H1 (cell line): Measurements from ENCODE around the gene ZNF532. TPM values are rescaled to one million over a fixed set of nuclear protein-coding genes. Genes with fewer than 3 reads are reported as not detected.

Experiments
- CTCF ChIA-PET: fragments of 300-600 bp; sonication (Branson Sonifier 250); formaldehyde crosslinking; loops from one replicate; lab custom pipeline; 2021; ENCODE audit not compliant: partially characterized antibody; lab: Charles Lee
- POLR2A ChIA-PET: fragments of 300-600 bp; sonication (Branson Sonifier 250); formaldehyde crosslinking; loops from one replicate; lab custom pipeline; 2021; ENCODE audit warnings: inconsistent platforms; ENCODE audit not compliant: partially characterized antibody; lab: Charles Lee
- DNase-seq, 2 experiments: peaks; one replicate each; pipeline versions ENCODE4 v3.0.0 to v3.0.0-alpha.2; 2010 to 2022; ENCODE audit warnings: low spot score in 2 of 2, low read depth in 1 of 2, mixed read lengths in 1 of 2
- FAIRE-seq: peaks from 2 replicates; lab custom pipeline; 2011; peaks lifted over from hg19 to GRCh38; lab: Jason Lieb, UNC
- H2AFZ ChIP-seq: 2 replicates; pipeline ENCODE4 v1.8.1; 2012; ENCODE audit warnings: low read length, inconsistent platforms
- H2AK5ac ChIP-seq: 2 replicates; pipeline ENCODE4 v1.6.1; 2013; ENCODE audit warnings: low read depth, low read length
- H2BK120ac ChIP-seq: replicated peaks from 2 replicates; pipeline ENCODE3; 2013; ENCODE audit warnings: low read depth, low read length, inconsistent platforms
- H2BK12ac ChIP-seq: 2 replicates; pipeline ENCODE4 v1.6.1; 2013; ENCODE audit warnings: low read depth, low read length
- H2BK15ac ChIP-seq: 2 replicates; pipeline ENCODE4 v1.6.1; 2013; ENCODE audit warnings: low read length
- H2BK20ac ChIP-seq: 2 replicates; pipeline ENCODE4 v1.6.1; 2013; ENCODE audit warnings: low read length
- H2BK5ac ChIP-seq: 2 replicates; pipeline ENCODE4 v1.6.1; 2013; ENCODE audit warnings: low read depth, low read length
- H3K14ac ChIP-seq: 2 replicates; pipeline ENCODE4 v1.6.1; 2013; ENCODE audit warnings: inconsistent platforms; ENCODE audit not compliant: insufficient read length
- H3K18ac ChIP-seq: 2 replicates; pipeline ENCODE4 v1.6.1; 2013; ENCODE audit warnings: low read length; ENCODE audit errors: extremely low read depth
- H3K23ac ChIP-seq: 2 replicates; pipeline ENCODE4 v1.6.1; 2013; ENCODE audit warnings: inconsistent platforms; ENCODE audit not compliant: insufficient read length
- H3K23me2 ChIP-seq: 2 replicates; pipeline ENCODE4 v1.6.1; 2013; ENCODE audit warnings: low read depth, low read length
- H3K27ac ChIP-seq: 2 replicates; pipeline ENCODE4 v1.6.1; 2011; ENCODE audit warnings: low read depth, low read length, inconsistent platforms
- H3K27me3 ChIP-seq, 4 experiments: replicated peaks in 1 of 4; 1 replicate in 1 of 4; 2 replicates in 3 of 4; pipeline versions ENCODE4 v1.6.1 to v1.8.1; 2011 to 2013; ENCODE audit warnings: low read length in 3 of 4, mild to moderate bottlenecking in 3 of 4, inconsistent platforms in 2 of 4, mixed read lengths in 2 of 4, moderate library complexity in 1 of 4; ENCODE audit not compliant: control insufficient read depth in 3 of 4, insufficient read depth in 3 of 4; ENCODE audit errors: extremely low read depth in 1 of 4
- H3K36me3 ChIP-seq, 4 experiments: 2 replicates each; pipeline versions ENCODE4 v1.6.1 to v1.8.1; 2011 to 2013; ENCODE audit warnings: mild to moderate bottlenecking in 4 of 4, low read length in 3 of 4, moderate library complexity in 2 of 4, control low read depth in 1 of 4, inconsistent platforms in 1 of 4; ENCODE audit not compliant: insufficient read depth in 4 of 4, control insufficient read depth in 2 of 4
- H3K4ac ChIP-seq: replicated peaks from 2 replicates; pipeline ENCODE3; 2013; ENCODE audit warnings: low read length, low read depth, mixed read lengths, inconsistent platforms; ENCODE audit not compliant: insufficient read length
- H3K4me1 ChIP-seq, 4 experiments: replicated peaks in 1 of 4; 1 replicate in 1 of 4; 2 replicates in 3 of 4; pipeline versions ENCODE4 v1.6.1 to v1.8.1; 2011 to 2013; ENCODE audit warnings: low read length in 3 of 4, inconsistent platforms in 2 of 4, mixed read lengths in 1 of 4; ENCODE audit not compliant: insufficient read depth in 4 of 4, control insufficient read depth in 3 of 4
- H3K4me2 ChIP-seq, 2 experiments: 2 replicates each; pipeline versions ENCODE4 v1.6.1 to v1.8.1; 2011 to 2013; ENCODE audit warnings: low read depth in 2 of 2, low read length in 2 of 2, control low read depth in 1 of 2, inconsistent platforms in 1 of 2, mild to moderate bottlenecking in 1 of 2; ENCODE audit not compliant: insufficient read depth in 1 of 2
- H3K4me3 ChIP-seq, 4 experiments: fragments of 200-600, 300-600 bp in 1 of 4; sonication (generic), shearing (Covaris generic), sonication (Bioruptor Twin) in 1 of 4; 2 replicates each; pipeline versions ENCODE4 v1.5.1 to v1.8.1; 2011 to 2016; ENCODE audit warnings: low read length in 4 of 4, low read depth in 3 of 4, control low read depth in 2 of 4, inconsistent platforms in 2 of 4, mild to moderate bottlenecking in 2 of 4, mixed read lengths in 1 of 4, moderate library complexity in 1 of 4; ENCODE audit not compliant: insufficient read depth in 2 of 4; ENCODE audit errors: extremely low read depth in 1 of 4
- H3K56ac ChIP-seq: replicated peaks from 2 replicates; pipeline ENCODE3; 2013; ENCODE audit warnings: low read depth, mild to moderate bottlenecking, mixed read lengths, low read length, inconsistent platforms; ENCODE audit not compliant: insufficient read length
- H3K79me1 ChIP-seq: 2 replicates; pipeline ENCODE4 v1.6.1; 2013; ENCODE audit warnings: low read depth, low read length, control low read depth
- H3K79me2 ChIP-seq, 2 experiments: 2 replicates each; pipeline versions ENCODE4 v1.6.1 to v1.8.1; 2012 to 2013; ENCODE audit warnings: low read length in 2 of 2, mild to moderate bottlenecking in 2 of 2, inconsistent platforms in 1 of 2; ENCODE audit not compliant: insufficient read depth in 2 of 2, control insufficient read depth in 1 of 2
- H3K9ac ChIP-seq, 4 experiments: replicated peaks in 1 of 4; 1 replicate in 1 of 4; 2 replicates in 3 of 4; pipeline versions ENCODE4 v1.6.1 to v1.8.1; 2011 to 2013; ENCODE audit warnings: low read depth in 3 of 4, low read length in 3 of 4, control low read depth in 2 of 4, mild to moderate bottlenecking in 2 of 4, moderate library complexity in 2 of 4, inconsistent platforms in 1 of 4; ENCODE audit errors: extremely low read depth in 1 of 4
- H3K9me3 ChIP-seq, 2 experiments: 2 replicates each; pipeline versions ENCODE4 v1.6.1 to v1.8.1; 2012 to 2013; ENCODE audit warnings: mild to moderate bottlenecking in 2 of 2, moderate library complexity in 2 of 2, control low read depth in 1 of 2, inconsistent platforms in 1 of 2, low read depth in 1 of 2, low read length in 1 of 2, mixed read lengths in 1 of 2; ENCODE audit not compliant: insufficient read depth in 2 of 2
- H4K20me1 ChIP-seq, 2 experiments: replicated peaks in 1 of 2; 2 replicates each; pipeline versions ENCODE3 to v1.8.1; 2011 to 2013; ENCODE audit warnings: inconsistent platforms in 2 of 2, low read length in 2 of 2, mild to moderate bottlenecking in 1 of 2; ENCODE audit not compliant: insufficient read depth in 2 of 2, control insufficient read depth in 1 of 2
- H4K5ac ChIP-seq: 2 replicates; pipeline ENCODE4 v1.6.1; 2013; ENCODE audit warnings: low read length, low read depth, mixed read lengths, inconsistent platforms; ENCODE audit not compliant: insufficient read length
- H4K8ac ChIP-seq: 2 replicates; pipeline ENCODE4 v1.8.0; 2013; ENCODE audit warnings: mild to moderate bottlenecking, moderate library complexity, low read length, inconsistent platforms; ENCODE audit not compliant: insufficient read depth; ENCODE audit errors: extremely low read depth
- H4K91ac ChIP-seq: replicated peaks from 2 replicates; pipeline ENCODE3; 2013; ENCODE audit warnings: low read length, mixed read lengths, inconsistent platforms; ENCODE audit not compliant: insufficient read length
- KDM1A ChIP-seq: fragments of 200-600, 300-600 bp; sonication (generic); IDR thresholded peaks from 2 replicates; pipeline ENCODE4 v1.7.1; 2016; ENCODE audit warnings: mild to moderate bottlenecking, low read length, borderline replicate concordance
- WGBS, 2 experiments: shearing (Covaris generic) in 1 of 2; methylation state at CpG; one replicate each; pipeline versions ENCODE4 v1.1.6 to v1.1.7; 2013 to 2015; ENCODE audit warnings: low lambda C conversion rate in 2 of 2, mixed read lengths in 2 of 2, inconsistent platforms in 1 of 2, low coverage in 1 of 2, missing lambda C conversion rate in 1 of 2; ENCODE audit not compliant: insufficient replicate concordance in 2 of 2, insufficient coverage in 1 of 2, insufficient read length in 1 of 2; ENCODE audit errors: extremely low coverage in 1 of 2, missing lambda C conversion rate in 1 of 2; 5-methylcytosine and 5-hydroxymethylcytosine counted together
- polyA plus RNA-seq, 7 experiments: library from polyadenylated mRNA; depleted of rRNA in 3 of 7; stranded (reverse) in 5 of 7; unstranded in 2 of 7; fragments of >200 nt in 5 of 7; fragments of 200-250 nt in 2 of 7; gene quantifications; 1 replicate in 5 of 7; 2 replicates in 1 of 7; 4 replicates in 1 of 7; pipeline versions ENCODE4 v1.2.1 to v1.2.3, GENCODE V29; 2011 to 2013; ENCODE audit warnings: missing spikeins in 2 of 7, mixed read lengths in 2 of 7
- total RNA-seq: library from RNA; stranded (reverse); fragmentation: NEBNext Ultra II Directional; extraction: Animal tissue kit (Norgen Biotek cat#: 25700); gene quantifications from 2 replicates; pipeline ENCODE4 v1.2.1, GENCODE V29; 2021

Gene ZNF532
- total and polyA plus RNA-seq, 2 of the 8 experiments (the other 6 are each of a cell fraction or from before 2014, with no cell fraction given), result 143 to 240 TPM

DNA sequence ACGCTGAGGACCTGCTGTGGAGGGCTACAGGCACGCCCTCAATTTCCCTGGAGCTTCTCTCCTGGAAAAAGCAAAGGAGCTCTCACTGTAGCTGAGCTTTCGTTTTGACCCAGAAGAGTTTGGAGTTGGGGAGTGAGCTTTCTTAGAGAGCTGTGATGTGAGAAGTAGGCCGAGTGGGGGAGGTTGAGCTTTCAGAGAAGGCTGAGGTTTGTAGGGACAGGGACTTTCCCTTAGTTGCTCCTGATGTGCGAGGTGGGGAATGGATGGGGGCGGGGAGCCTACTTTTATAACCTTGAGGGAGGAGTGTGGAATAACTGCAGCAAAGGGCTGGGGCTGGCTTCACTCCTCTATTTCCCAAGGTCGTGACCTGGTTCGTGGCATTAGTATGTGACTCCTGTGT, 47.1 kb downstream of the ZNF532 start:
- Histone ChIP-seq H4K91ac (no peak overlapping the region), H3K56ac (no peak overlapping the region), H3K9me3 (no peaks in the 10 kb centered on the region), H2BK20ac (no peak overlapping the region), H2AK5ac (no peak overlapping the region), H3K23me2 (no peaks in the 10 kb centered on the region), H2BK12ac (no peak overlapping the region), H2BK15ac (no peak overlapping the region), H3K4ac (no peak overlapping the region), H3K23ac (no peak overlapping the region), H2BK5ac (no peak overlapping the region), H3K36me3 (peaks cover 2 to 36% (median 5%) of the 10 kb centered on the region in 4 experiments; a peak in 6 of 8 replicates), H4K20me1 (peaks cover 25 to 27% of the 10 kb centered on the region in 2 experiments), H3K18ac (0 out of 2 replicates have a peak overlapping the region, but pooled peaks have one; percentile 21), H3K4me3 (peak overlapping the region in 1 of 4 experiments; percentile 16; a peak in 1 of 8 replicates), H3K79me2 (peaks cover 16 to 96% of the 10 kb centered on the region in 2 experiments), H3K4me1 (peaks cover 7 to 42% (median 40%) of the 10 kb centered on the region in 4 experiments), H3K27ac (peak overlapping the region; percentile 53; the same call in 1 of the 2 replicates), H4K8ac (no peak overlapping the region), H3K14ac (no peak overlapping the region), H3K27me3 (no peaks in the 10 kb centered on the region), H2BK120ac (no peak overlapping the region), H3K4me2 (peak overlapping the region; percentile 36 to 51; a peak in 3 of 4 replicates), H2AFZ (no peak overlapping the region), H4K5ac (no peak overlapping the region), H3K9ac (no peak overlapping the region; a peak in 1 of 7 replicates), H3K79me1 (peaks cover 15% of the 10 kb centered on the region)
- FAIRE-seq (peak; percentile 62), DNase-seq (peak in 1 of 2 experiments; percentile 46)
- WGBS, 2 experiments, result 64% methylated on average over 8 of the region's 8 CpGs; no CpG with 5 or more reads in 1 of the 2 experiments
- ChIA-PET POLR2A (interaction anchor here (0.9 to 4.6 kb wide), 17 partner anchors 9 to 126 kb away, joined by 3 to 33 read pairs (median 5); partner anchors contain the start of gene ZNF532), CTCF (interaction anchor here (0.7 to 3.2 kb wide), 9 partner anchors 10 to 148 kb away, joined by 3 to 14 read pairs (median 5); no protein-coding TSS in a partner anchor)
- no peak for TF ChIP-seq KDM1A
